Endometrial microvascular endothelial cells (primary cell): ENCODE data around the gene KLK10. TPM values are rescaled to one million over a fixed set of nuclear protein-coding genes. Genes with fewer than 3 reads are reported as not detected.

Experiments used
- in situ Hi-C: cut with HindIII; loops from 2 replicates; pipeline ENCODE4 v1.10.0; 2017; ENCODE audit warnings: low sequenced_read_pairs, low pct_unique_long_range_greater_than_20kb; ENCODE audit errors: inconsistent ontology term
- total RNA-seq: library from RNA; depleted of rRNA; stranded (reverse); fragments of >200 nt; gene quantifications from one replicate; pipeline ENCODE4 v1.2.3, GENCODE V29; 2015; ENCODE audit errors: inconsistent ontology term

The KLK10 gene
- total RNA-seq, 1 donor from 2014 or later = not detected

DNA sequence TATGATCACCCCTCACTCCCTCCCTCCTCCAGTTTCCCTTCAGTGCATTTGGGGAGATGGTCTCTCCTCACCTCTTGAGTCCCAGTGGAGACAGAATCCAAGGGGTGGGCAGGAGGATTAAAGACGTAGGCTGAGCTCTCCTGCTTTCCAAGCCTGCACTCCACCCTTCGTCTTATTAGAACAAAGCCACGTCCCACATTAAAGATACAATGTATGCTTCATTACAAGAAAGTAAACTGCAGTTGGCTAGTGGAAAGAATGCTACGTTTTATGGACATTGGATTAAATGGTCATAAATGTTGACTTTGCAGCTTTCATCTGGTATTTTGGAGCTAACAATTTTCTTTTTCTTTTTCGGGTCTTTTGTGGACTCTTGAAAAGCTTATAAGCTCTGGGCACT, 8.4 kb upstream of the KLK10 start:
- in situ Hi-C loops = no loop called here

DNA sequence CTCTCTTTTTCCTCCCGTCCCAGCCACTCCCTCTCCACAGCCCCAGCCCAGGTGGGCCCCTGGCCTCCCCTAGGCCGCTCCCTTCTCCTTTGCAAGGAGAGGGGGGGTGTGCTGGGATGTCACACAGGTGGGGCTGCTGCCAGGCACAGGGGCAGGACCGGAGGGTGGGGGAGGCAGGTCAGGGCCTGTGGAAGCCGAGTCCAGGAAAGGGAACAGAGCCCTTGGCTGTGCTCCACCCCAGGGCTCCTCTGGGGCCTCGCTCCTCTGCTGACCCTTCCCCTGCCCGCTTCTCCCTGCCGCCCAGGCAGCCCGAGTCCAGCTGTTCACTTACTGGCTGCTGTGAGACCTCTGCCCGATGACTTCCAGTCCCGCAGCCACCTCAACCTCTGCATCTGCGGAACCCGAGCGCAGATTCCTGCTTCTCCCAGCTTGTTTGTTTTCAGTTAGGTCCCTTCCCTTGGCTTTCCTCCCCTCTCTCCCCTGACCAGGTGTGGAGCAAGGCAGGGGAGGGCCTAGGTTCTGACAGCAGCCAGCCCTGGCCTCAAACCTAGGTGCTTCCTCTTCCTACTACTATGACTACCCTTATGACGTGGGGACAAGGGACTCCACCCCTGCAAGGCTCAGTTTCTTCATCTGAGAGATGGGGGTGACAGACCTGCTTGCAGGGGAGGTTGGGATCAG, 7.8 kb upstream of the KLK10 start:
- in situ Hi-C loops = no loop called here

DNA sequence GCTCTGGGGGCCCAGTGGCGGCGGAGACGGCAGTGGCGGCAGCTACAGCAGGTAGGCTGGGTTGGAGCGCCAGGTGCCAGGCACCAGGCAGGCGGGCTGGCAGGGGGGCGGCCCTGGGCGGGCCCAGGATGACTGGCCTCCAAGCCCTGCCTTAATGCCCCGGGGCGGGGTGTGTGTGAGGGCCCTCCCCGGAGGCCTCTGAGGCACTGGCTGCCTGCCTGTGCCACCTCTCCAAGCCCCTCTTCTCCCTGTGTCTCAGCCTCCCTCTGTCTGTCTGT, 7.0 kb upstream of the KLK10 start, which contains the start of gene KLK11:
Gene KLK11 (minus strand): TSS at position 63 of the 278 bp plus-strand sequence. CDS start 985 bp downstream, outside the sequence.
- in situ Hi-C loops = no loop called here

DNA sequence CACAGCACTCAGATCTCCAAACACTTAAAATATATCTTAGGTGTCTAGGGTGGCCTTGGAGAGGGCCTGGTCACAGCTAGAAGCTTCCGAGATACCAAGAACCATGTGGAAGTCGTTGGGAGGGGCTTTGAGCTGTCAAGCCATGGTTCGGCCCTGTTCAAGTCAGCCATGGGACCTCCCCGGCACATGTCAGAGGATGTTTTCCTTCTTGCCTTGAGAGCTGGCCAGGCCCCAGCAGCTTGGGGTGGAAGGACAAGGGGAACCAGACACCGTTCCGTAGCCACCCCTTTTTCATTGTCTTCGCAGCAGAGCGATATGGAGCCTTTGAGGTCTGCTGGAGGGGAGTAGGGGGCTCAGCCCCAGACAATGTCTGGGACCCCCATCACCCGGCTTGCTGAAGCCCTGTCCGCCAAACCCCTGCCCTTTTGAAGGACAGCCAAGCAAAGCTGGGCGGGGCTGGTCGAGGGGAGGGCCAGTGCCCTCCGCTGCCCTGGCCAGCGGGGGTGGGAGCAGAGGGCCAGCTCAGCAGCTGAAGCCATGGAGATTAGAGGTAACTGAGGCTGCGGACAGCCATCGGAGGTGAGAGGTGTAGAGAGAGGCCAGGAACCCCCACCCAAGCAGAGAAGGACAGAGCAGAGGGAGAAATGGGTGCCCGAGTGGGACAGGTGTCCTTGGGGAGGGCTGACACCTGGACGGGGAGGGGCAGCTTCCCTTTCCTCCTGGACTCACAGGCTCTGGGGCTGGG, 6.5 kb upstream of the KLK10 start:
- in situ Hi-C loops = no loop called here

DNA sequence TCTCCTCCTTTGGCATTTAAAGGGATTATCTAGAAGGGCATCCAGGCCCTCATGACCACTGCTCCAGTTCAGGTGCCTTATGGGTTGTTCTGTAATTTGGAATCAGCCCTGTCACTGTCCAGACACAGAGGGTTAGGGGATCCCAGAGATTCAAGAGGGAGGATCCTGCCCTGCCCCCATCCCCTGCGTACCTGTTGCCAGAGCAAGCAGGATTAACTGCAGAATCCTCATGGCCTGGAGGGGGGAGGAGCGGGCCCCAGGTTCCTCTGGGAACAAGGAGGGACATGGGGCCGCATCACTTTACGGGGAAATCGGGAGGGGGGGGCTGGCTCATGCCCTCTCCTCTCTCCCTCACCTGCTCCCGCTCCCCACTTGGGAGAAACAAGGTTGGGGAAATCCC, 5.9 kb upstream of the KLK10 start:
- in situ Hi-C loops = no loop called here

DNA sequence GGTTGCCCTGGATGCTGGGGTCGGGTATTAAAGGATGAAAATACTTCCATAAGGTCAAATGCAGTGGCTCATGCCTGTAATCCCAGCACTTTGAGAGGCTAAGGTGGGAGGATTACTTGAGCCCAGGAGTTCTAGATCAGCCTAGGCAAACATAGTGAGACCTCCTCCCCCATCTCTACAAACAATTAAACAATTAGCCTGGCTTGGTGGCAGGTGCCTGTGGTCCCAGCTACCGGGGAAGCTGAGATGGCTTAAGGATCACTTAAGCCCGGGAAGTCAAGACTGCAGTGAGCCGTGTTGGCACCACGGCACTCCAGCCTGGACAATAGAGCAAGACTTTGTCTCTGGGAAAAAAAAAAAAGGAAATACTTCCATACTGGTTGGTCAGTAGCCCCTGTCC, 5.4 kb upstream of the KLK10 start:
- in situ Hi-C loops = no loop called here

DNA sequence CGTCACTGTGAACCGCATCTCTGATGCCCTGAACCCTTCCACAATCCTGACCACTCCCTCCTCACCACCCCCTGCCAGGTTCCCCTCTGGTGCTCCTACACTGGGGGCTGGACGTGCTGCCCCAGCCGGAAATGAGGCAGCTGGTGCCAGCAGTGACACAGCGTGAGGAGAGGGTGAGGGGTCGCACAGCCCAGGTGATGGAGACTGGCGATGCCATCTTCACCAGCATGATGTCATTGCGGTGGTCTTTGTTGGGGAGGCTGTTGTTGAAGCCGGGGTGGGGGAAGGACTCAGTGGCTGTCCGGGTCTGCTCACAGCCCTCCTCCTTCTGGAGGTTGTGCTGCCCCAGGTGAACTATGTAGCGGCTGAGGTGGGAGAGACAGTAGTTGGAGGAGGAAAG, 4.4 kb upstream of the KLK10 start:
- in situ Hi-C loops = no loop called here

DNA sequence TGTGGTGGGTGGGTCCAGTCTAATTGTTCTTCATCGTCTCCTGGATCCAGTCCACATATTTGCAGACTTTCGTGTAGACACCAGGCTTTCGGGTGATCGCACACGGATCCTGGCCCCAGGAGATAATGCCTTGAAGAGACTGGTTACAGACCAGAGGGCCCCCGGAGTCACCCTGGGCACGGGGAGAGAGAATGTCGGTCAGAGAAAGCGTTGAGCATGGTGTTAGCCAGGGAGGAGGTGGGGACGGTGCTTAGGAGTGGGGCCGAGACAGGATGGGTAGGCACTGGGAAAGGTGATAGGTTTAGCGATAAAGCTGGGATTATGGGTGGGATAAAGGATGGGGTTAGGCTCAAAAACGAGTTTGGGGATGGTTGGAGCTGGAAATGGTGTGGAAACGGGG, 3.0 kb upstream of the KLK10 start:
- in situ Hi-C loops = no loop called here

DNA sequence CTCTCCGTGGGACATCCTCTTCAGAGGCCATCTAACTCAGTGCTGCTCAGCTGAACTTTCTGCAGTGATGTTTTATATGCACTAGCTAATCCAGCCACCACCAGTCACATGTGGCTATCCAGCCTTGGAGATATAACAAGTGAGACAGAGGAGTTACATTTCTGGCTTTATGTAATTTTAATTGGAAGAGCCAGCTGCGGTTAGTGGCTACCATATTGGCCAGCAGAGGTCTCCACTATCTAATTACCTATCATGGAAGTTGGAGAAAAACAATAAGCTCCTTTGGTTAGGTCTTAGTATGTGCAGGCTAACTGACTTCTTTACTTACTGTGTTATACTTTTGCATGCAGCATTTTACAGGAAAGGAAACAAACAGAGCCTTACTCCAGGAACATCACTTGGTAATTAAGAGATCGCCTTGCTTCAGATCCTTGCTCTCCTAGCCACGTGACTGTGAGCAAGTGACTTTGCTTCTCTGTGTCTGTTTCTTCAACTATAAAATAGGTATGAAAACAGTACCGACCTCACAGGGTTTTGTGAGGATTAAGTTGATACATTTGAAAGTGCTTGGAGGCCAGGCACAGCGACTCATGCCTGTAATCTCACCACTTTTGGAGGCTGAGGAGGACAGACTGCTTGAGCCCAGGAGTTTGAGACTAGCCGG, 1.6 kb upstream of the KLK10 start:
- in situ Hi-C loops = no loop called here

DNA sequence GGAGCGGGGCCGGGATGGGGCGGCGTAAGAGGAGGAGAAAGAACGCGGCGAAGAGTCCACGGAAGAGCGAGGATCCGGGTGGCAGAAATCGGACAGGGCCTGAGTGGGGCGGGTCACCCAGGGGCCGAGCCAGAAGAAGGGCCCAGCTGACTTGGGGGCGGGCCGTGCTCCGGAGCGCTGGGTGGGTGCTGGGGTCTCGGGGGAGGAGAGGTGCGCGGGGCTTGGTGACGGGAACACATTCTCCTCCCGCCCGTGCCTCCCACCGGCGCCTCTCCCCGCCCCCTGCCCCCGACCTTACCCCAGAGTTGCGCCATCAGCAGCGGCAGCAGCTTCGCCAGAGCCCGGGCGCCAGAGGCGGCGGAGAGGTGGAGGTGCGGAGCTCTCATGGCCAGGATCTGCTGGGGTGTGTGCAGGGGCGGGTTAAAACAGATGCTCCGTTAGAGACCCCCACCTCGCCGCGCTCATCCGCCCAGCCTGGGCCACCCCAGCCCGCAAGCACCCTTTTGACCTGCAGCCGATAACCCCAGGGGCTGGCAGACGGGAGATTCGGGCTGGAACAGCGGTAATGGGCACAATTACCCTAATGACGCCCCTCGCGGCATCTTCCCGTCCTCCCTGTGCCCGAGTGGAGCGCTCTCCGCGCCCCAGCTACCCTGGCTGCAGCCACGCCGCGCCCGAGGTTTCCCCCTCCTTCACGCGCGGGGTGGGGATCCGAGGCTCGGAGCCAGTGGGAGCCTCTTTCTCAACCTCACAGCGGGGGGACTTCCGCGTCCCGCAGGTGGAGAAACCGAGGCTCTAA, 565 bp downstream of the KLK10 start:
- in situ Hi-C loops = no loop called here

DNA sequence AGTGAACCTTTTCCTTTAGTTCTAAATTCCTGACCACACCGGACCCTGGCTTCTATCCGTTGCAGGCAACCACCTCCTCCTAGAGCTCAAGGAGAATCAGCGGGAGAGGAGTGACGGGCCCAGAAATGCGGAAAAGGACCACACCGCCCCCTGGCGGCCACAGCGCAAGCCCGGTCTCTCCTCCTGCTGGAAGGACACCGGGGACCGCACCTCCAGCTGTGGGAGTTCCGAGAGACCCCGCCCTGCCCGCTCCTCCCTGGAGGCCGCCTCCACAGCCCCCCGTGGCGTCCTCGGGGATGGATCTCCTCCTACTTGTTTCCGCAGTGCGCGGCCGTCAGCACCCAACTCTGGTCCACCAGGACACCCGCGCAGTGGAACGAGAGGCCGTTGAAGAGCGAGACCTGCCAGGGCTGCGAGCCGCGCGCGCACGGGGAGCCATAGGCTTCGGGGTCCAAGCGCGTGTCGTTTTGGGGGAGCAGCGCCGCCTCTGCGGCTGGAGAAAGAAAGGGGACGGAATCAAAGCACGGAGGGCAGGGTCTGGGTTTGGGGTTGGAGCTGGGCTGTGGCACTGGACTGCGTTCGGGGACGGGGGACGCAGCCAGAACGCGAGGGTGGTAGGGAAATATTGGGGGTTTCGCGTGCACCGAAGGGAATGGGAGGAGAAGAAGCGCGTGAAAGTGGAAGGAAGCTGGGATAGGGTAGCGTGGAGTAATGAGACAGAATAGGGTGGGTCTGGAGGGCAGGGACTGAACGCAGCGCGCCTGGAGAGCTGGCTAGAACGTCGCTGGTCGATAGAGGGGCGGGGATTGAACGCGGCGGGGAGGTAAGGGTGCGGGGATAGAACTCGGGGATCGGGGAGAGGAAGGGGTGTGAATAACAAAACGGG, 2.5 kb downstream of the KLK10 start:
- in situ Hi-C loops = no loop called here

DNA sequence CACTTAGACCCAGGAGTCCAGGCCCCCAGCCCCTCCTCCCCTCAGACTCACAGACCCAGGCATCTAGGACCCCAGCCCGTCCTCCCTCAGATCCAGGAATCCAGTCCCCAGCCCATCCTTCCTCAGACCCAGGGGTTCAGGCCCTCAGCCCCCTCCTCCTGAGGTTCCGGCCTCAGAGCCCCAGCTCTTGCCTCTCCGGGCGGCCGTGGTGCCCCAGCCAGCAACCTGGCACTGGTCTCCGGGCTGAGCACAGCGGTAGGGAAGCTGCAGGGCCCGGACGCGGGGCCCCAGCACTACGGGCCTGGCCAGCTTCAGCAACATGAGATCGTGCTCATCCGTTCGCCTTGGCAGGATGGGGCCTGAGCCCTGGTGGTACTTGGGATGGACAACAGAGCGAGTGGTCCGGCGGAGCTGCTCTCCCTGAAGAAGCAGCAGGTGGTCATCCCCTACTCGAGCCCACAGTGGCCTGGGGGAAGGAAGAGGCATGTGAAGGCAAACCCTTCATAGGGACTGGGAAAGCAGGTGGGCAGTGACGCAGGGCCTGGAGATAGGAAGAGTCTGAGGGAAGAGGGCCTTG, 3.7 kb downstream of the KLK10 start:
- in situ Hi-C loops = no loop called here

DNA sequence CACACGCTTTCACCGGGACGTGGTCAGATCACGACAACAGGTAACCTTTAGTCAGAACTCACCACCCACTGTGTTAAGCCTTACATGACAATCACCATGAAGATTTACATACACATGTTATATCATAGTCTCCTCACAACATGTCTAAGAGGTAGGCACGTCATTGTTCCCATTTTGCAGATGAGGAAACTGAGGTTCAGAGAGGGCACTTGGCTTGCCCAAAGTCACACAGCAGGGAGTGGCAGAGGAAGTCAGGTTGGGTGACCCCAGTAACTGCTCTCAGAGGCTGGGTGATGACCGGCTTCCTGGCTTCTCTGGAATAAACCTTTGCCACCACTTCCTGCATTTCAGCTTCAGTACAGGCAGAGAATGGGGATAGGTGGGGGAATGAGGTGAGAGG, 5.3 kb downstream of the KLK10 start:
- in situ Hi-C loops = no loop called here

DNA sequence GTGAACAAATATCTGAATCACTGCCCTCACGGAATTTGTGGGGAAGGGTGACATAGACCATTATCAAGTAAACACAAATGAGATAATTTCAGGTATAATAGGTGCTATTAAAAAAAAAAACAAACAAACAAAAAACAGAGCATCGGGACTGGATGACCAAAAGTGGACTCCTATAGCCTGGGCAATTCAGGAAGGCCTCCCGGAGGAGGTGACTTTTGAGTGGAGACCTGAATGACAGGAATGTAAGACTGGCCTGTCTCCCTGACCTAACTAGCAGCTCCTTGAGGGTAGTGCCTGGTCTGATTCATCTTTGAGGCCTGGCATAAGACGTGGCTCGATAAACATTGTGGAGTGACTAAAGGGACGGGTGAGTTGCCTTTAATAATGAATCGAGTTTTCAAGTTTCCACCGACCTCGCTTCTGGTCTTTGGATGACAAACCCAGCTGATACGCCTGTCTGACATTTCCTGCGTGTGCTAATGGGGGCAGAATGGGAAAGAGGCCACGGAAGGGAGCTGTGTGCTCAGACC, 6.8 kb downstream of the KLK10 start:
- in situ Hi-C loops = no loop called here

DNA sequence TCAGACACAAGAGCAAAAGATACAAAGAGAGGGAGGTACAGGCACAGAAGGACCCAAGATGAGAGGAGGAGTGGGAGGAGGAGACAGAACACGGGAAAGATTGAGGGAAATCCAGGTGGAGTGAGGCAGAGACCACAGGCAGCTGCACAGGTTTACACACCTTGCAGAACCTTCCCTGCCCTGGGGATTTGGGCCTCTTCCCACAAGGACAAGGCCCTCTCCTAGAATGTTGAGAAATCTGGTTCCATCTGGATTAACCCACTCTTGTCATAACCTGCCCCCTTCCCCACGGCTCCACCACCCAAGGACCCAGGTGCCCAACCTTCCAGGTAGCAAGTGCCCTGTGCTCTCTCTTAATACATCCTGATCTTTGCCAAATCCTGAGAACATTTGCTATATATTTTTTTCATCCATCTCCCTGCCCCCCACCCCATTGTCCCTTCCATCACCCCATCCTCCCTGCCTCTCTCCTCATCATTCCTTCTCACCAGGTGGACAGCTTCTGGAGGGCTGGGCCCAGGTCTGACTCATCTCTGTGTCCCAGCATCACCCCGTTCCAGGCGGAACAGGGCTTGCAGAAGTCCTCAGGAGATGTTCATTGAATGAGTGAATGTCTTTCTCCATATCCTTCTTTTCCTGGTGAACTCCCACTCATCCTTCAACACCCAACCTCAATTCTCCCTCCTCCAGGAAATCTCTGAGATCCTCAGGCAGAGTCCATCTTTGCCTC, 9.3 kb downstream of the KLK10 start:
- in situ Hi-C loops = no loop called here

DNA sequence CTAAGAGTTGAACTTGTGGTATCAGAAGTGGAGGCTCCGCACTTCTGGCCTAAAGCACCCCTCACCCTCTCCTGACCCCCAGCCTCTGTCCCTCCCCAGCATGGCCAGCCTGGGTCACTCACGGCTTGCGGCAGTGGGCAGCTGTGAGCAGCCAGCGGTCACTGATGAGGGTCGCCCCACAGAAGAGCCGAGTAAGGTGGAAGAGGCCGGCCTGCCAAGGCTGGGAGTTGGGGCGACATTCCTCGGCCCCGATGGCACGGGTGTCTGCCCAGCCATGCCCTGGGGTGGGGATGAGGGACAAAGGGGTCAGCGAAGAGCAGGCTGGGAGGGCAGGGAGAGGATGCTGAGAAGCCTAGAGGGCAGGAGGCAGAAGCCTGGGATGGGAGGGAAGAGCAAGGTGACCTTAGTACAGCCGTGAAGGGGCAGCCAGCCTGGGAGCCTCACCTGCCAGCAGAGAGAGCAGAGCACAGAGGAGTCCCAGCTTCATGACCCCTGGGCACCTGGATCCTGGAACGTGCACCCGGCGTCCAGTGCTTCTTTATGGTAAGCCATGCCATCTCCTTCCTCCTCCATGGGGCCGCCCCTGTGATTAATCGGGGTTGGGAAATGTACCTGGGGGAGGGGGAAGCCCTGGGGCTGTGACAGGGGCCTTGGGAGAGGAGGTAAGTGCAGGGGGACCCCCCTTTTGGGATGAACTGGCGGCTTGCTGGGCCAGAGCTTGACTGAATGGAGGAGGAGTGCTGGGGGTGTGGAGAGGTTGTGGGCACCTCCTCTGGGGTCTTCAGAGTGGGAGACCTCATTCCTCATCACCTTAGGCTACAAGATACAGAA, 10.2 kb downstream of the KLK10 start:
- in situ Hi-C loops = no loop called here

DNA sequence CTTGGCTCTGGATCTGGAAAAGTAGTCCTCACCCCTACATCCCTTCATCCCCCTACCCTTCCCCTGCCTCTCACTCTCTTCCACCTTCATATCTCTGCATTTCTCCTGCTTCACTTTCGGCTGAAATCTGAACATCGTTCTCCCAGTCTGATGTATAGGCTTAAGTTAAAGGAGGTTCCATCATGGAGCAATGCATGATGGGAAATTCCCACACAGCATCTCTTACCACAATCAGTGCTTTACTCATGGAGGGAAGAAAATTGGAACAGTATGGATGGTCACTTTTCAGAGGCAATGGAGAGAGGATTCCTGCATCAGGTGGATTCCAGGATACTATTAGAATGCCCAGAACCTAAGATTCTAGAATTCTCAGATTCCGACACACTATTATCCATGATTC, 12.0 kb downstream of the KLK10 start:
- in situ Hi-C loops = no loop called here
